ENCODE data around the gene TMCO4. TPM values are rescaled to one million over a fixed set of nuclear protein-coding genes. Genes with fewer than 3 reads are reported as not detected.
"Not testable (repeated sequence)": the region's sequence is repeated elsewhere in the genome, so short reads cannot be mapped to it uniquely, and the experiment has no call there.

The TMCO4 gene
- total RNA-seq, 1 experiment from 2014 or later = 4.3 TPM

DNA sequence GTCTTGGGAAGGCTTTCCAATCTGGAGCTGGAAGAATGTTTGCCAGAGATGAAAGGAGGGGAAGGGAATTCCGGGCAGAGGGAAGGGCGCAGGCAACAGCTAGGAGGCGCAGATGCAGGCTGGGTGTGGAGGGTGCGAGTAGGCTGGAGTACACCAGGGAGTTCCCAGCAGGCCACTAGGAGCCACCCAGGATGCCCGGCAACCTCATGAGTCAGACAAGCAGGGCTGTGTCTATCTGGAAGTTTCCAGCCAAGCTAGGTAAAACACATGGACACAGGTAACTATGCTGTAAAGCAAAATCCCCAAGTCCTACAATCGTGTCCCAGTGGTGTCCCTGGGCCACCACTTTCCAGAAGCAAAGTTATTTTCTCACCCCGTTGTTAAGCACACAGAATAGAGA is 156.6 kb downstream of the TMCO4 start:
- H3K4me1 ChIP-seq (ENCODE audit: insufficient read depth, low read length, poor library complexity, severe bottlenecking) = peaks cover 13% of the 10 kb centered on the region
- H3K4me3 ChIP-seq (ENCODE audit: low read depth, low read length, poor library complexity, severe bottlenecking) = peak overlapping the region; percentile 66
- no peaks in the 10 kb centered on the region for H3K27me3 ChIP-seq (replicated peaks; ENCODE audit: insufficient read depth, low read depth, low read length, poor library complexity)
- POLR2A ChIA-PET (ENCODE audit: low non-redundant PET) = no interaction called here
- no peaks in the 10 kb centered on the region for H3K9me3 ChIP-seq (ENCODE audit: low read depth, low read length, poor library complexity, severe bottlenecking)
- CTCF ChIA-PET = interaction anchor here (2.0 kb wide), 1 partner anchor 10 kb away, joined by 9 read pairs; no protein-coding TSS in a partner anchor
- BruUV-seq (replicated peaks) = no TSS peak
- intact Hi-C loops (cut with micrococcal nuclease; ENCODE audit: unreplicated experiment) = no loop called here
- H3K27ac ChIP-seq (ENCODE audit: low read depth, low read length, poor library complexity, severe bottlenecking) = no peak overlapping the region
- no peaks in the 10 kb centered on the region for H3K36me3 ChIP-seq (ENCODE audit: insufficient read depth, low read length, poor library complexity, severe bottlenecking)
- TF ChIP-seq CTCF (conservative IDR thresholded peaks at IDR 0.05; ENCODE audit: low read depth, low read length) (no peak), EZH2 (IDR thresholded peaks at IDR 0.05; ENCODE audit: borderline replicate concordance, low read depth, low read length, poor library complexity, severe bottlenecking) (no peak)
- DNase-seq (ENCODE audit: low spot score) = no peak

- Histone ChIP-seq H3K4me1 (ENCODE audit: insufficient read depth, low read length, poor library complexity, severe bottlenecking) (peaks cover 13% of the 10 kb centered on the region), H3K27me3 (replicated peaks; ENCODE audit: insufficient read depth, low read depth, low read length, poor library complexity) (no peaks in the 10 kb centered on the region), H3K9me3 (ENCODE audit: low read depth, low read length, poor library complexity, severe bottlenecking) (no peaks in the 10 kb centered on the region), H3K4me3 (ENCODE audit: low read depth, low read length, poor library complexity, severe bottlenecking) (no peak overlapping the region), H3K27ac (ENCODE audit: low read depth, low read length, poor library complexity, severe bottlenecking) (no peak overlapping the region), H3K36me3 (ENCODE audit: insufficient read depth, low read length, poor library complexity, severe bottlenecking) (no peaks in the 10 kb centered on the region)
- peak; percentile 86 for DNase-seq (ENCODE audit: low spot score)
- intact Hi-C loops (cut with micrococcal nuclease; ENCODE audit: unreplicated experiment) = no loop called here
- ChIA-PET POLR2A (ENCODE audit: low non-redundant PET) (no interaction called here), CTCF (interaction anchor here (0.6 to 1.3 kb wide), 2 partner anchors 10 kb away, joined by 3 to 4 read pairs; no protein-coding TSS in a partner anchor)
- no TSS peak for BruUV-seq (replicated peaks)
- no peak for TF ChIP-seq CTCF (conservative IDR thresholded peaks at IDR 0.05; ENCODE audit: low read depth, low read length)
- TF ChIP-seq EZH2 (IDR thresholded peaks at IDR 0.05; ENCODE audit: borderline replicate concordance, low read depth, low read length, poor library complexity, severe bottlenecking) = no peak
Observed at GRCh38 chr1:19640363-19641316, 159.1 kb downstream of the TMCO4 start.

DNA sequence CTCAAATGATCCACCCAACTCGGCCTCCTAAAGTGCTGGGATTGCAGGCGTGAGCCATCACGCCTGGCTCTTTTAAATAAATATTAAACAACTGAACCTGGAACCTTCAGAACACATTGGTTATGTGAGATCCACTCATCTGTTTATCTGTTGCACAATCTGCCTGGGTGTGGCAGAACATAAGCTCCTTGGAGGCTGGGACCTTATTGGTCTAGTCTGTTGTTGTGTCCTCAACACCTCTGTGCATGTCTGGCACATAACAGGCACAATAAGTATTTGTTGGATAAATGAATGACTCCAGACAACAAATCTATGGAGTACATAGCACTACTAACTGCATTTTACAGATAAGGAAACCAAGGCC is 159.7 kb downstream of the TMCO4 start:
- Histone ChIP-seq H3K4me1 (ENCODE audit: insufficient read depth, low read length, poor library complexity, severe bottlenecking) (peaks cover 9% of the 10 kb centered on the region), H3K27ac (ENCODE audit: low read depth, low read length, poor library complexity, severe bottlenecking) (no peak overlapping the region), H3K27me3 (replicated peaks; ENCODE audit: insufficient read depth, low read depth, low read length, poor library complexity) (no peaks in the 10 kb centered on the region), H3K4me3 (ENCODE audit: low read depth, low read length, poor library complexity, severe bottlenecking) (no peak overlapping the region), H3K36me3 (ENCODE audit: insufficient read depth, low read length, poor library complexity, severe bottlenecking) (no peaks in the 10 kb centered on the region), H3K9me3 (ENCODE audit: low read depth, low read length, poor library complexity, severe bottlenecking) (no peaks in the 10 kb centered on the region)
- ChIA-PET POLR2A (ENCODE audit: low non-redundant PET) (no interaction called here), CTCF (interaction anchor here (0.6 kb wide), 2 partner anchors 10 to 11 kb away, joined by 3 to 4 read pairs; no protein-coding TSS in a partner anchor)
- DNase-seq (ENCODE audit: low spot score) = no peak
- intact Hi-C loops (cut with micrococcal nuclease; ENCODE audit: unreplicated experiment) = no loop called here
- TF ChIP-seq EZH2 (IDR thresholded peaks at IDR 0.05; ENCODE audit: borderline replicate concordance, low read depth, low read length, poor library complexity, severe bottlenecking) (no peak), CTCF (conservative IDR thresholded peaks at IDR 0.05; ENCODE audit: low read depth, low read length) (no peak)
- no TSS peak for BruUV-seq (replicated peaks)

DNA sequence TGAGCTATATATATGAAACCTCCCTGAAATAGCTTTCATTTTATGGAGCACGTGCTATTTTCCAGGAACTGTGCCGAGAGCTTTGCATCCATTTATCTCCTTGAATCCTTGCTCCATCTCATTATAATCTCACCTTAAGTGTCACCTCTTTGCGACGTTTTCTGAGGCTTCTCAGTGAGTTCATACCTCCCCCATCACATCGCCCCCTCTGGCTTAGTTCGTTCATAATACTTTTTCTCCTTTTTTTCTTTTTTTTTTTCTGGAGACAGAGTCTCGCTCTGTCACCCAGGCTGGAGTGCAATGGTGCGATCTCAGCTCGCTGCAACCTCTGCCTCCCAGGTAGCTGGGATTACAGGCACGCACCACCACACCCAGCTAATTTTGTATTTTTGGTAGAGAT is 160.5 kb downstream of the TMCO4 start:
- intact Hi-C loops (cut with micrococcal nuclease; ENCODE audit: unreplicated experiment); POLR2A ChIA-PET (ENCODE audit: low non-redundant PET): not testable (repeated sequence)

More for the DNA sequence above, 160.5 kb downstream of the TMCO4 start:
- DNase-seq (ENCODE audit: low spot score); H3K4me3 ChIP-seq (ENCODE audit: low read depth, low read length, poor library complexity, severe bottlenecking); BruUV-seq (replicated peaks); H3K4me1 ChIP-seq (ENCODE audit: insufficient read depth, low read length, poor library complexity, severe bottlenecking); H3K9me3 ChIP-seq (ENCODE audit: low read depth, low read length, poor library complexity, severe bottlenecking); H3K36me3 ChIP-seq (ENCODE audit: insufficient read depth, low read length, poor library complexity, severe bottlenecking); H3K27me3 ChIP-seq (replicated peaks; ENCODE audit: insufficient read depth, low read depth, low read length, poor library complexity); H3K27ac ChIP-seq (ENCODE audit: low read depth, low read length, poor library complexity, severe bottlenecking): not testable (repeated sequence)
- CTCF ChIA-PET = interaction anchor here (0.6 kb wide), 1 partner anchor 11 kb away, joined by 4 read pairs; no protein-coding TSS in a partner anchor

Data from A673 (cell line).